SK-N-SH treated with all-trans-retinoic acid at 6 μM for 48 hours (cell line): ENCODE results near the gene MEG3.

Experiments
- ISL1 ChIP-seq: fragments of 250-450 bp; sonication (Bioruptor Pico); IDR thresholded peaks from 2 replicates; pipeline ENCODE4 v2.1.2; 2022; ENCODE audit warnings: mild to moderate bottlenecking, moderate library complexity
- PPARA ChIP-seq: fragments of 250-450 bp; sonication (Bioruptor Pico); IDR thresholded peaks from 2 replicates; pipeline ENCODE4 v1.5.0; 2020; ENCODE audit warnings: mild to moderate bottlenecking, borderline replicate concordance
- RARB ChIP-seq: fragments of 250-450 bp; sonication (Bioruptor Pico); IDR thresholded peaks from 2 replicates; pipeline ENCODE4 v1.8.0; 2021; ENCODE audit warnings: mild to moderate bottlenecking, moderate library complexity
- ZFP3 ChIP-seq: fragments of 250-450 bp; sonication (Bioruptor Pico); IDR thresholded peaks from 2 replicates; pipeline ENCODE4 v1.5.0; 2020; ENCODE audit warnings: mild to moderate bottlenecking, moderate library complexity
- ZFP30 ChIP-seq: fragments of 450-650 bp; formaldehyde crosslinking; IDR thresholded peaks from 2 replicates; pipeline ENCODE4 v1.5.0; 2022; ENCODE audit warnings: mild to moderate bottlenecking, moderate library complexity
- ZNF565 ChIP-seq: fragments of 450-650 bp; formaldehyde crosslinking; conservative IDR thresholded peaks from 2 replicates; pipeline ENCODE4 v1.5.0; 2020; ENCODE audit warnings: low read depth, mild to moderate bottlenecking, moderate library complexity
- TF ChIP-seq, protein P1 (sequence below): fragments of 250-450 bp; sonication (Bioruptor Pico); IDR thresholded peaks from 2 replicates; pipeline ENCODE4 v1.5.1; 2021; ENCODE audit warnings: mild to moderate bottlenecking, moderate library complexity
- TF ChIP-seq, protein P2 (sequence below): fragments of 250-450 bp; sonication (Bioruptor Pico); IDR thresholded peaks from 2 replicates; pipeline ENCODE4 v1.8.0; 2020; ENCODE audit warnings: mild to moderate bottlenecking, moderate library complexity, borderline replicate concordance
- TF ChIP-seq, protein P3 (sequence below): fragments of 250-450 bp; sonication (Bioruptor Pico); IDR thresholded peaks from 2 replicates; pipeline ENCODE4 v1.8.0; 2021; ENCODE audit warnings: low read depth, mild to moderate bottlenecking, moderate library complexity, borderline replicate concordance

DNA sequence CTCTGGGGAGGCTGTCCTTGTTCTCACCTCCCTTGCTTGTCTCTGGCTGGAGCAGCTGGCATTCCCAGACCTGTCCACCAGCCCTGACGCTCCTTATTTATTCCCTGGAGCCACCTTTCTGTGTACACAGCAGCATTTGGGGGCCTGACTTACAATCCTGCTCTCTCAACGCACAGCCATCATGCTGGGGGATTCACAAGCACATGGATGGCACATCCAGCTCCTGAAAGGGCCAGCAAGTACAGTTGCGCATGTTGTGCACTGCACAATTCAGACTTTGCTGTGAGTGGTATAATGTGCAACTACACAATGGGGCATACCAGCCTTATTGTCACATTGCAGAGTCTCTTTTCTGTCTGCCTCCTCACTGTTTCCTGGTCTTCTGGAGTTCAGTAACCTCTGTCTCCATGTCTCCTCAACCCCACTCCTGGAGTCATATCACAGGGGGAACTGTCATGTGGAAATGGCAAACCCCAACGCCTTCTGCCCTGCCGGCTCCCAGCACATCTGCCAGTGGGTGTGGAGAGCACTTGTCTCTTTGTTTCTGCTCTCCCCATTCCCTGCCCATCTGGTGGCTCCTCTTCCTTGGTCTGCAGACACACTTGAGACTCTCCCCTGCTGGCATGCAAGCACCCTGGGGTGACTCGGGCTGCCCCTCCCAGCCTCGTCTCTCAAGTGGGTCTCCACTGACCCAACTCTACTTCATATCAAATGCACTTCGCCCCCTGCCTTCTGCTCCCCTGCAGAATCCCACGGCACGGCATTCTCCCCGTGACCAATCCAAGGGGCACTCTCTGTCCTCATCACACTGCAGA is 41.2 kb upstream of the MEG3 start:
- TF ChIP-seq ZFP30 (CRISPR knock-in tag), result no peak
- TF ChIP-seq, protein P1, sequence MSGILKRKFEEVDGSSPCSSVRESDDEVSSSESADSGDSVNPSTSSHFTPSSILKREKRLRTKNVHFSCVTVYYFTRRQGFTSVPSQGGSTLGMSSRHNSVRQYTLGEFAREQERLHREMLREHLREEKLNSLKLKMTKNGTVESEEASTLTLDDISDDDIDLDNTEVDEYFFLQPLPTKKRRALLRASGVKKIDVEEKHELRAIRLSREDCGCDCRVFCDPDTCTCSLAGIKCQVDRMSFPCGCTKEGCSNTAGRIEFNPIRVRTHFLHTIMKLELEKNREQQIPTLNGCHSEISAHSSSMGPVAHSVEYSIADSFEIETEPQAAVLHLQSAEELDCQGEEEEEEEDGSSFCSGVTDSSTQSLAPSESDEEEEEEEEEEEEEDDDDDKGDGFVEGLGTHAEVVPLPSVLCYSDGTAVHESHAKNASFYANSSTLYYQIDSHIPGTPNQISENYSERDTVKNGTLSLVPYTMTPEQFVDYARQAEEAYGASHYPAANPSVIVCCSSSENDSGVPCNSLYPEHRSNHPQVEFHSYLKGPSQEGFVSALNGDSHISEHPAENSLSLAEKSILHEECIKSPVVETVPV, result no peak
- TF ChIP-seq PPARA, result no peak
- TF ChIP-seq RARB (CRISPR knock-in tag), result no peak
- TF ChIP-seq ZNF565 (CRISPR knock-in tag), result no peak
- TF ChIP-seq, protein P2, sequence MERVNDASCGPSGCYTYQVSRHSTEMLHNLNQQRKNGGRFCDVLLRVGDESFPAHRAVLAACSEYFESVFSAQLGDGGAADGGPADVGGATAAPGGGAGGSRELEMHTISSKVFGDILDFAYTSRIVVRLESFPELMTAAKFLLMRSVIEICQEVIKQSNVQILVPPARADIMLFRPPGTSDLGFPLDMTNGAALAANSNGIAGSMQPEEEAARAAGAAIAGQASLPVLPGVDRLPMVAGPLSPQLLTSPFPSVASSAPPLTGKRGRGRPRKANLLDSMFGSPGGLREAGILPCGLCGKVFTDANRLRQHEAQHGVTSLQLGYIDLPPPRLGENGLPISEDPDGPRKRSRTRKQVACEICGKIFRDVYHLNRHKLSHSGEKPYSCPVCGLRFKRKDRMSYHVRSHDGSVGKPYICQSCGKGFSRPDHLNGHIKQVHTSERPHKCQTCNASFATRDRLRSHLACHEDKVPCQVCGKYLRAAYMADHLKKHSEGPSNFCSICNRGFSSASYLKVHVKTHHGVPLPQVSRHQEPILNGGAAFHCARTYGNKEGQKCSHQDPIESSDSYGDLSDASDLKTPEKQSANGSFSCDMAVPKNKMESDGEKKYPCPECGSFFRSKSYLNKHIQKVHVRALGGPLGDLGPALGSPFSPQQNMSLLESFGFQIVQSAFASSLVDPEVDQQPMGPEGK, result no peak
- no peak for TF ChIP-seq ZFP3 (CRISPR knock-in tag)
- TF ChIP-seq, protein P3, sequence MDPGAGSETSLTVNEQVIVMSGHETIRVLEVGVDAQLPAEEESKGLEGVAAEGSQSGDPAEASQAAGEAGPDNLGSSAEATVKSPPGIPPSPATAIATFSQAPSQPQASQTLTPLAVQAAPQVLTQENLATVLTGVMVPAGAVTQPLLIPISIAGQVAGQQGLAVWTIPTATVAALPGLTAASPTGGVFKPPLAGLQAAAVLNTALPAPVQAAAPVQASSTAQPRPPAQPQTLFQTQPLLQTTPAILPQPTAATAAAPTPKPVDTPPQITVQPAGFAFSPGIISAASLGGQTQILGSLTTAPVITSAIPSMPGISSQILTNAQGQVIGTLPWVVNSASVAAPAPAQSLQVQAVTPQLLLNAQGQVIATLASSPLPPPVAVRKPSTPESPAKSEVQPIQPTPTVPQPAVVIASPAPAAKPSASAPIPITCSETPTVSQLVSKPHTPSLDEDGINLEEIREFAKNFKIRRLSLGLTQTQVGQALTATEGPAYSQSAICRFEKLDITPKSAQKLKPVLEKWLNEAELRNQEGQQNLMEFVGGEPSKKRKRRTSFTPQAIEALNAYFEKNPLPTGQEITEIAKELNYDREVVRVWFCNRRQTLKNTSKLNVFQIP (CRISPR knock-in tag), result no peak
- no peak for TF ChIP-seq ISL1 (CRISPR knock-in tag)
